ENCODE data around the gene HSD17B11.
"Not testable (repeated sequence)": the region's sequence is repeated elsewhere in the genome, so short reads cannot be mapped to it uniquely, and the experiment has no call there.

Gene HSD17B11

DNA sequence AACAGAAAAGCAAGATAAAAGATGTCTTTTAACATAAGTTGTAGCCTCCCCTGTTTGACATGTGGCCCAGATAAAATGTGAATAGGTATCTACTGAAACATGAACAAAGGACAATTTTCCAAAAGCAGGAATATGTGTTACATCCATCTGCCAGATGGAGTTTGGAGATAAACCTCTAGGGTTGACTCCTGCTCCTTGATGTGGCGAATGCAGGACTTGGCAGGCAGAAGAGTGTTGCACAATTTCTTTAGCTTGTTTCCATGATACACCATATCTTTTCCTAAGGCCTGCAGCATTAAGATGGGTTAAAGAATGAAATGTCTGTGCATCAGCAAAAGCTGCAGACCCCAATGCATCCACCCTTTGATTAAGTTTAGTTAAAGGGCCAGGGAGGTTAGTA, 12.7 kb upstream of the HSD17B11 start:
- not testable (repeated sequence) for FAIRE-seq

DNA sequence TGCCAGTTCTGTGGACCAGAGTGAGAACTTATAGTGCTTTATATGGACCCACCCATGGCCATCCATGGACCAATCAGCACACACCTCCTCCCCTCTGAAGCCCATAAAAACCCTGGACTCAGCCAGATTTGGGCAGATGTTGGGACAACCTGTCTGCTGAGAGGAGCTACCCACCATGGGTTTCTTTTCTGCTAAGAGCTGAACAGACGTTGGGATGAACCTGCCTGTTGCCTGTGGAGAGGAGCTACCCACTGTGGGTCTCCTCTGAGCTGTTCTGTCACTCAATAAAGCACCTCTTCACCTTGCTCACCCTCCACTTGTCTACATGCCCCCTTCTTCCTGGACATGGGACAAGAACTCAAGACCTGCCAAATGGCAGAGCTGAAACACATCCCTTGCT, 9.0 kb upstream of the HSD17B11 start:
- FAIRE-seq = no peak

DNA sequence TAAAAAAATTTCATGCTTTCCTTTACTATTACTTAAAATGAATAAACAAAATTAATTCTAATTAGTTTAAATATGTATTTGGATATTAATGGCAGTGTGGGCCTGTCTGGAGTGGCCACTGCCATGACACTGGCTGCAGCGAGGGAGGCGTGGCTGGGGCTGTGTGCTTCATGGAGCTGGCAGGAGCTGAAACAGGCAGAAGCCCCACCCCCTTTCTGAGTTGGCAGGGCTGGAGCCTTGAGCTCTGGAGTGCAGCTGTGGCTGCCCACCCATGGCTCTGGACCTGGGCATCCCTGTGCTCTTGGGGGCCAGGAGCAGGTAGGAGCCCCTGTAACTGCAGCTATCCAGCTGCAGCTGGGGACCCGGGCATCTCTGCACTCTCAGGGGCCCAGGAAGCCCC, 8.2 kb upstream of the HSD17B11 start:
- no peak for FAIRE-seq

DNA sequence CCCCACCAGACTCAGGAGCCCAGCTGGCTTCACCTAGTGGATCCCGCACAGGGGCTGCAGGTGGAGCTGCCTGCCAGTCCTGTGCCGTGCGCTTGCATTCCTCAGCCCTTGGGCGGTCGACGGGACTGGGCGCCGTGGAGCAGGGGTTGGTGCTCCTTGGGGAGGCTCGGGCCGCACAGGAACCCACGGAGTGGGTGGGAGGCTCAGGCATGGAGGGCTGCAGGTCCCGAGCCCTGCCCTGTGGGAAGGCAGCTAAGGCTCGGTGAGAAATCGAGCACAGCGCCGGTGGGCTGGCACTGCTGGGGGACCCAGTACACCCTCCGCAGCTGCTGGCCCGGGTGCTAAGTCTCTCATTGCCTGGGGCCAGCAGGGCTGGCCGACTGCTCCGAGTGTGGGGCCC, 4.9 kb upstream of the HSD17B11 start:
- FAIRE-seq = not testable (repeated sequence)

DNA sequence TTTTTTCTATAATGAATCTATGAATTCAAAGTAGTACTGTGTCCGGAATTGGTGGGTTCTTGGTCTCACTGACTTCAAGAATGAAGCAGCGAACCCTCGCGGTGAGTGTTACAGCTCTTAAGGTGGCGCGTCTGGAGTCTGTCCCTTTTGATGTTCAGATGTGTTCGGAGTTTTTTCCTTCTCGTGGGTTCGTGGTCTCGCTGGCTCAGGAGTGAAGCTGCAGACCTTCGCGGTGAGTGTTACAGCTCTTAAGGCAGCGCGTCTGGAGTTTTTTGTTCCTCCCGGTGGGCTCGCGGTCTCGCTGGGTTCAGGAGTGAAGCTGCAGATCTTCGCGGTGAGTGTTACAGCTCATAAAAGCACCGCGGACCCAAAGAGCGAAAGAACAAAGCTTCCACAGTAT, 4.1 kb upstream of the HSD17B11 start:
- not testable (repeated sequence) for FAIRE-seq

DNA sequence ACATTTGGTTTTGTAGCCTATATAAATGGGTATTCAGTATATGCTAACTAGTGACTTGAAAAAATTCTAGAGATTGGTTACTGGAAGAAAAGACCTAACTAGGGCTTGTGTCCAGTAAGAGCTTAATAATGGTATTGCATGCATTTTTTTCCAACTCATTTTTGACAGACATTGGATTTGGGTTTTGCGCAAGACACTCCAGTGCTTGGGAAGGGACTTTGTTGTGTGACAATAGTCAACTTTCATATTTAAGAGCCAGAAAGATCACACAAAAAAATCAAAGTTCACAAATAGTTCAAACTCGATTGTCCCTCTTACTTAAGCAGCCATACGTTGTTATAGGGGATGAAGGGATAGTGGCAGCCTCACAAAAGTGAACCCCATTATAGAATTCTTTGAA, 1.2 kb upstream of the HSD17B11 start:
- FAIRE-seq = no peak

DNA sequence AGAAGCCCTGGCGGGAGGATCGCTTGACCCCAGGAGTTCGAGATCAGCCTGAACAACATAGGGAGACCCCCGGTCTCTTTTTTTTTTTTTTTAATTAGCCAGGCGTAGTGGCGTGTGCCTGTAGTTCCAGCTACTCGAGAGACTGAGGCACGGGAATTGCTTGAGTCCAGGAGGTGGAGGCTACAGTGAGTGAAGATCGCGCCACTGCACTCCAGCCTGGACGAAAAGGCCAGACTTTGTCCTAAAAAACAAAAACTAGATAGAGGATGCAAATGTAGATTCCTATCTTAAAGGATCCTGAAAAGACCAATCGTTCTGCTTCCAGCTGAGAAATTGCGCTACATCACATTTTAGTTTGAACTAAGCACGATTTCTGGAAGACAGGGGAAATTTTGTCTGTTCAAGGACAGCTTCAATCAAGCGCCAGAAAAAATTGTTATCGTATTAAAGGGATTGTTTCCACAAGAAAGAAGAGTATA, 627 bp upstream of the HSD17B11 start:
- FAIRE-seq = no peak

DNA sequence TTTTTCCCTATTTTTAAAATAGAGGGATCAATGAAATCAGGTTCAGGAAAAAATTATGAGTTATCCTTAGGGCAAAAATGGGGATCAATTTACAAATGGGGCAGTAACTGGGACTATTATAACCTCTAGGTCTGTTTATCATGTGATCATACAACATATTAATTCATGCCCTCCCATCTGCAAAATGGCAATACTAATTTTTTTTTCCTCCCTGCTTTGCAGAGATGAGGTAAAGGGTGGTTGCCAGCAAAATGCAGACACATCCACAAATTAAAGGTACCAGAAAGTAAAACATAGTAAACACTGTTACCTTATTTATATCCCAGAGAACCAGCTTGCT, 467 bp downstream of the HSD17B11 start:
- FAIRE-seq = no peak

DNA sequence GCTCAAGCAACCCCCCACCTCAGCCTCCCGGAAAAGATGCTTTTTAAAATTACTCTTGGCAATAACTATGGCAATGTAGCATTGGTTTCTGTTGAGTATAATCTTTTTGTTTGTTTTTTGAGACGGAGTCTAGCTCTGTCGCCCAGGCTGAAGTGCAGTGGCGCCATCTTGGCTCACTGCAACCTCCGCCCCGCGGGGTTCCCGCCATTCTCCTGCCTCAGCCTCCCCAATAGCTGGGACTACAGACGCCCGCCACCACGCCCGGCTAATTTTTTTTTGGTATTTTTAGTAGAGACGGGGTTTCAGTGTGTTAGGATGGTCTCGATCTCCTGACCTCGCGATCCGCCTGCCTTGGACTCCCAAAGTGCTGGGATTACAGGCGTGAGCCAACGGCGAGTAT, 933 bp downstream of the HSD17B11 start:
- FAIRE-seq = not testable (repeated sequence)

DNA sequence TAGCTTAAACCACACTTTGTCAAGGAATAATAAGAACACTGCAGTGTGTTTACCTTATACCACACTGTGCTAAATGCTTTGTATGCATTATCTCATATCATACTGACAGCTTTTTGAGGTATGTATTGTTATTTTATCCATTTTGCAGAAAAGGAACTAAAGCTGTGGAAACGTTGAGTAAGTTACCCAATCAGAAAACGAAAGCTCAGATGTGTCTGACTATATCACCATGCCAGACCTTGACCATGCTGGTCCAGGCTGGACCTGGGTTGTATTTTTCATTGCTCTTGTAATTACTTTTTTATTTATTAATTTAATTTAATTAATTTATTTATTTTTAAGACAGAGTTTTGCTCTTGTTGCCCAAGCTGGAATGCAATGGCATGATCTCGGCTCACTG, 2.1 kb downstream of the HSD17B11 start:
- no peak for FAIRE-seq

DNA sequence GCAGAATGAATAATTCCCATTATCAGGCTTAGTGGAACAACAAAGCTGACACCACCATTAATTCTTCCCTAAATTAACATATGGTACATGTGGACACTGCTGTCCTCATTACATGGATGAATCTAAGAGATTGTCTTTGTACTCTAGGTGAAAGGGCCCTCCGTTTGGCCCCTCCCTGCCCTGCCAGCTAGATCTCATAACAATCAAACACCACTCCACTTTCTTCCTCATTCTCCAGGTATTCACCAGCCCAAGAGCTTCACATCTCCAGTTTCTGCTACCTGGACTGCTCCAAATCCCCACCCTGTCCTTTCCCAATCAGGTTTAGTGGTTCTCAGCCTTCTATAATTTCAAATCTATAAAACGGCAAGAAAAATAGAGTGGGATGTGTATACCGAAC, 3.8 kb downstream of the HSD17B11 start:
- no peak for FAIRE-seq

DNA sequence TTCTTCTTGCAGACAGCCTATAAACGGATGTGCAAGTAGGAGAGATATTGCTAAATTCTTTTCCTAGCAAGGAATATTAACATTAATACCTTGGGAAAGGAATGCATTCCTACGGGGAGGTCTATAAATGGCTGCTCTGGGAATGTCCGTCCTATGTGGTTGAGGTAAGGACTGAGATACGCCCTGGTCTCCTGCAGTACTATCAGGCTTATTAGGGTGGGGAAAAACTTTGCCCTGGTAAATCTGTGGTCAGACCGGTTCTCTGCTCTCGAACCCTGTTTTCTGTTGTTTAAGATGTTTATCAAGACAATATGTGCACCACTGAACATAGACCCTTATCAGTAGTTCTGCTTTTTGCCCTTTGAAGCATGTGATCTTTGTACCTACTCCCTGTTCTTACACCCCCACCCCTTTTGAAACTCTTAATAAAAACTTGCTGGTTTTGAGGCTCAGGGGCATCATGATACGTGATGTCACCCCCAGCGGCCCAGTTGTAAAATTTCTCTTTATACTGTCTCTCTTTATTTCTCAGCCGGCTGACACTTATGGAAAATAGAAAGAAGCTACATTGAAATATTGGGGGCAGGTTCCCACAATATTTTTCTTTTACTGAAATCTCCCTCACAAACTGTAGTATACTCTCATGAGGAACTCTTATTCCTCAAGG, 6.4 kb downstream of the HSD17B11 start:
- not testable (repeated sequence) for FAIRE-seq

DNA sequence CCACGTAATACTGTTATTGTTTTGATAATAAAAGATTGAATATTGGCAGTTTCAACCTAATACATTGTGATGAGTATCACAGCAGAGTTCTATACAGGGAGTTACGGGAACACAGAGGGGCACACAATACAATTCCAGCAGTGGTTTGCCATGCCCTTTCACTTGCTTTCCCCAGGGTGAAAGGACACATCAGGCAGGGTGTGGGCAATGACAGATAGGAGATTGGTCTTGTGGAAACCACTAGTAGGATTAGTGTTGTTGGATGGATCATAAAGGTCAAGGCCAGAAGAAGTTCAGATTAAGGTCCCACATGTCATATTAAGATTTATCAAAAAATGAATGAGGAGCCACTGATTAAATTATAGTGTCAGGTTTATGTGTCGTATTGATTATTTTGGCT, 8.1 kb downstream of the HSD17B11 start:
- no peak for FAIRE-seq

DNA sequence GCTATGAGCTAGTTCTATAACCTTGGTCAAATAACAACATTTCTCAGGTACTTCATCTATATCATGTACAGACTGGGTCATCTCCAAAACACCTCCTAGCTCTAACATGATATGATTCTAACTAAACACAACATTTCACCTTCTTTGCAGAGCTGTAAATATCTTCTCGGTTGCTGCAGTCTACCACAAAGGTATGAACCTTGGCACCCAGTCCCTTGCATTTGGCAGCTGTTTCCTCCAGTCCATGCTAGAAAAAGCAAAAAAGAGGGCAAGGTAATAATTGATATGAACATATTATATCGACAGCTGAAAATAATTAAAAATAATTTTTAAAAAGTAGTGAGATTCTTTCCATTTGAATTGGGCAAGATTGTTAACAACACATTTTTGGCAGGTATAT, 8.9 kb downstream of the HSD17B11 start:
- no peak for FAIRE-seq

DNA sequence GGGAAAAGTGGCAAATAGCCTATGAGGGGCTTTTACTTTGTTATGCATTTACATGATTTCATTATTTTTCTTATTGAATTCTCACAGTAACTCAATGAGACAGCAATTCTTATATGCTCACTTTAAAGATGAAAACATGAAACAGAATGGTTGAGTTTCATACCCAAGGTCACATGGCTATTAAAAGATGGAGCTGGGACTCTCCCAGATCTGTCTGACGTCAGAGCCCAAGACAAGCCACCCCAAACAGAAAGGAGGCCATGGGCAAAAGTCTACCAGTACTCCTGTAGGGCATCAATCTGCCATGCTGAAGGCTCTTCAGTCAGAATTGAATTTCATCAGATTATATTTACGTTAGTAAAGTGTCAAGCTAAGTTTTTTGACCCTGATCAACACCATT, 13.2 kb downstream of the HSD17B11 start:
- FAIRE-seq = no peak

DNA sequence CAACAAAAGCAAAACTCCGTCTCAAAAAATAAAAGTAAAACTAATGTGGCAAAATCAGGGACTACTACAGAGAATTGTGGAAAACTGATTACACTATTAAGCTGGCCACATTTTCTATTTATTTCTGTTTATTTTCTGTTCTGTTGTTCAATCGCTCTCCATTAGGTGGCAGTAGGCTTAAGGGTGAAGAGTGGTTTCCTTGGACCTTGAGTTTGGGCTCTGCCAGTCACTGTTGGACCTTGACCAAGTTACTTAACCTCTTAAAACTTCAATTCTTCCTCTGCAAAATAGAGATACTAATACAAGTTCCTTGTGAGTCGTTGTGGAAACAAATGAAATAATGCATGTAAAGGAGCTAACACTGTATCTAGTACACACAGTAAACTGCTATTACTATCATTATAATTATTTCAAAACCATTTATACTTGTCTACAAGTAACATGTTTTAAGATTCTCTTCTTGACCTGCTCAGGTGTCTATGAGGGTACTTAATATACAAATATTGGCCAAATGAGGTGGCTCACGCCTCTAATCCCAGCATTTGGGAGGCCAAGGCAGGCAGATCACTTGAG, 15.2 kb downstream of the HSD17B11 start:
- peak; percentile 66 for FAIRE-seq

DNA sequence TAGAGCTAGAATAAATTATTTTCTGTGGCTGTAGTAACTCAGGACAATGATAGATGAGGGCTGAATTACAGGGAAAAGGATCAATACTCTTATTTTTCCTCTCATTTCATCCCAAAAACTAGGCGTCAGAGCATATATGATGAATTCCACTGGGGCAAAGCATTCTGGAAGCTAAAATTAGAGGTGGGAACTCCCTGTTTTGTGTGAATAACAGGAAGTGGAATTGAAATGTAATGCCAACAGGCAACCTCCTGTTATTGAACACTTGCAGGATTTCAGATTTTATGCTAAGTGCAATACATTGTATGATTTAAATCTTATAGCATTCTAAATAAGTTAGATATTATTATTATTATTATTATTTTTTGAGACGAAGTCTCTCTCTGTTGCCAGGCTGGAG, 20.9 kb downstream of the HSD17B11 start:
- FAIRE-seq = no peak

DNA sequence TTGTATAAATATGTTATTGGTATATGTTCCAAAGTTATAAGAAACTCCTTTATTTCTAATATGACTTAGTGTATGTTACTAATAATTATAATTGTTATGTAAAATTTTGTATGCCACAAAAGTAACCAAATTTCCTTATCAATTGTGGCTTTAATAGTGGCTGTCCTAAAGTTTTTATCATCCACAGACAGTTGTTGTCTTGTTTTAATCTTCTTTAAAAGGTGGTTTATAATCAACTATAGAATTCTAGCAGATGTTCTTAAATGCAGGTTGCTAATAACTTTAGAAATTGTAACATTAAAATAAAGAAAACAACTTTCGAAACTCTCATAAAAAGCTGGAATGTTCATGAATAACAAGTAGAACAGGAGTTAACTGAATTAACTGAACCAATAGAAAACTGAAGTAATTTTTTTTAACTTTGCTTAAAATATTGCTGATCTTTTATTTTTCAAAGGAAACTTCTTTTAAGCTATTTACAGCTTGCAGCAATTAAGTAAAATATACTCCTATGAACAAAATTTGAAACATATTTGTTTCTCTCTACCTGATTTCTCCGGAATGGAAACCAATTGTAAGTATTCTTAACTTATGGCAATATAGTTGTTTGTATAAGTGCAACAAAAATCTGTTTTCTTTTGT, 24.3 kb downstream of the HSD17B11 start:
- FAIRE-seq = no peak

DNA sequence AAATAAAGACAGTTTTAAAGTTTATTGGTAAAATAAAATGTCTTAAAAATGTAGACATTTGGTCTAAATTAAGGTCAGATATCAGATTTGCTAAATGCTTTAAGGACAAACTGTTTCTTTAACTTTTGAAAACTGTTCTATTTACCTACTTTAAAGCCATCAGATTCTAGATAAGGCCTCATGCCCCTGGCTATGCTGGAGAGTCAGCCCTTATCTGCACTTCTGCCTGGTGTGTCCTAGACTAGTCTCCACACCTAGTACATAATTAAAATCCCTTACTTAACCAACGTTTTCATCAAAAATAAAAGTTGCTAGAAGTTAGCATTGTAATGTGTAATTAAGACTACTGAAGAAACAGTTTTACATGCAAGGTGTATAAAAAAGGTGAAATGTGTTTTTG, 25.6 kb downstream of the HSD17B11 start:
- no peak for FAIRE-seq

DNA sequence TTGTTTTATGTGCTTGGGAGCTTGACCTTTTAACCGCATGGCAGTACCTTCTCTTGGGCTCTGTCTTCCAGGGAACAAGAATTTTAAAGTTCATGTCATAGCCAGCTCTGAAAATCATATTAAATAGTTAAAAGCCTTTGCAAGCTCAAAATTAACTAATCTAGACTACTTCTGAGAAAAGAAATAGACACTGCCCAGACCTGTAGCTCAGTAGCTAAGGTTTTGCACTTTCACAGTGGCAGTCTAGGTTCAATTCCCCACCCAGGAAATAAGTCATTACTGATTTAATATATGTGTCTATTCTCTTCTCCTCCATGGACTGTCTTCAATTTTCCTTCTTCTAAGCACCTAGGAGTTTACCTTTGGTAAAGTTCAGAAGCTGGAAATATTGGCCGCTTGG, 27.4 kb downstream of the HSD17B11 start:
- FAIRE-seq = no peak

DNA sequence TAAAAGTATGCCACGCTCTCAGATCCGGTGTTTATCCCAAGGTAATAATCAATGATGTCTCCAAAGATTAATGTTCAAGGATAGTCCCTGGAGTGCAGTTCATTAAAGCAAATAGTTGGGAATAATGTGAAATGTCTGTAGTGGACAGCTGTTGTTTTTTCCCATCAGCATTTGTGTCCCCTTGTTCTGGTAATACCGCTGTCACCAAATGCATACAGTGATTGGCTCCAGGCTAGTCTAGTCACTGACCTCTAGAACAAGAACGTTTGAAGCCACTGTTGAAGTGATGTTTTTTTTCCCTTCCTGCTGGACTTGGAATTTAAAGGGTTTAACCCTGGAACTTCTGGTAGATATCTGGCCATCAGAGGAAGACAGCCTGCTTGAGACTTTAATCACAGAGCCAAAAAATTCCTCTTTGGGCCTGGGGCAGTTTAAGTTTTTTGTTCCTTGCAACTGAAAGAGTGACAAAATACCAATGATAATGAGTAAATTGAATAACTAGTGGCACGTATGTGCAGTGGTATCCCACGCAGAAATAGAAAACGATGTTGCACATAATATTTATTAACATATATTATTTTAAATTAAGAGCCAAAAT, 30.6 kb downstream of the HSD17B11 start:
- FAIRE-seq = no peak

DNA sequence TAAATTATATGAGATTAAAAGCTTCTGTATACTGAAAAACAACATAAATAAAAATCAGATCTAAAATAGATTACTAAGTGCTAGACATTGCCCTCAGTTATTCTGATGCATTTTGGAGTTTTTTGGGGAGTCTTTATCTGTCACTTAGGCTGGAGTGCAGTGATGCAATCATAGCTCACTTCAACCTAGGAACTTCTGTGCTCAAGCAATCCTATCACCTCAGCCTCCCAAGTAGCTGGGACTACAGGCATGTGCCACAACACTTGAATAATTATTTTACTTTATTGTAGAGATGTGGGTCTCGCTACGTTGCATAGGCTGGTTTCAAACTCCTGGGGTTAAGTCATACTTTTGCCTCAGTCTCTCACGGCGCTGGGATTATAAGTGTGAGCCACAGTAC, 31.7 kb downstream of the HSD17B11 start:
- FAIRE-seq = no peak

DNA sequence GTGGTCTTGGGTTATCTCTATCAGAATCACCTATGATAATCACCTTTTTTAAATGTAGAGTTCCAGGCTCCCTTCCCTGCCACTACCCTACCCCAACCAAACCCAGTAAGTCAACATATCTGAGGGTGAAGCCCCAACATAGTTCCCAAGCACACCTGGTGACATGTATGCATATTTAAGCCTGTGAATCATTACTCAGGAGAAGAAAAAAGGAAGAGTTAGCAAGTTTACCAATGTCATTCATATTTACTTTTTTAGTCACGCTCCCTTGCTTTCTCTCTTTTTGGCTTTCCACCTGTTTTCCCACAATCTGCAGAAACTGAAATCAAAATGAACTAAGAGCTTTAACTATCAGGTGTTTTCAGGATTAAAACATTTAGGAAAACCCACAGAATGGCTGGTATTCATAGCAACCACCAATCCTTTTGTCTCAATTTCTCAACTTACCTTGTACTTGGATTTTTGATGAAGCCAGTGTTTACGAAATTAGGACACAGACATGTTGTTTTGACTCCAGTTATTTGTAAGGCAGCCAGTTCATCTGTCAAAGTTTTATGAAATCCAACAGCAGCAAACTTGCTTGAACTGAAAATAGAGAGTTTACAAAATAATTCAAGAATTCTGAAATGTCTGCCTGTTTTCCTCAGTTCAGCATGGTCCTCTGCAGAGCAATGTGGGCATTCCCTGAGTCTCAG, 34.0 kb downstream of the HSD17B11 start:
- no peak for FAIRE-seq
